ENCODE data around the gene DESI2.

- TF ChIP-seq POLR2AphosphoS5 (IDR thresholded peaks at IDR 0.05) (no peak), CTCF (IDR thresholded peaks at IDR 0.05) (no peak), POLR2A (IDR thresholded peaks at IDR 0.05) (no peak)
These were observed 20.2 kb downstream of the DESI2 start for GRCh38 chr1:244672946-244673682.

Data from suprapubic skin (tissue), 4 donors.